PC-9 (cell line): ENCODE data around the gene ATP6V0D1. TPM values are rescaled to one million over a fixed set of nuclear protein-coding genes. Genes with fewer than 3 reads are reported as not detected.

Experiments used
- BruUV-seq: library from RNA; stranded (reverse); fragments of 400-500 nt; replicated peaks from 2 replicates; lab custom pipeline; 2021; lab: Mats Ljungman, UMichigan
- CTCF ChIA-PET: fragments of 300-600 bp; sonication (Branson Sonifier 250); formaldehyde crosslinking; loops from one replicate; lab custom pipeline; 2022; ENCODE audit warnings: antibody characterized with exemption; lab: Charles Lee
- POLR2A ChIA-PET: fragments of 300-600 bp; sonication (Branson Sonifier 250); formaldehyde crosslinking; loops from one replicate; lab custom pipeline; 2022; ENCODE audit warnings: antibody characterized with exemption; ENCODE audit not compliant: unreplicated experiment; lab: Charles Lee
- DNase-seq, 2 experiments: peaks; one replicate each; pipeline versions ENCODE4 v3.0.0 to v3.0.0-alpha.2; 2015 to 2022; ENCODE audit warnings: mixed read lengths in 1 of 2
- H2AFZ ChIP-seq: fragments of 200-600 bp; sonication (generic); 2 replicates; pipeline ENCODE4 v1.8.1; 2017; ENCODE audit warnings: antibody characterized with exemption
- H3F3A ChIP-seq: fragments of 200-600 bp; sonication (generic); 2 replicates; pipeline ENCODE4 v1.8.1; 2017; ENCODE audit warnings: antibody characterized with exemption, mild to moderate bottlenecking, low read depth; ENCODE audit not compliant: insufficient read depth
- H3K27ac ChIP-seq: fragments of 200-600 bp; sonication (generic); 2 replicates; pipeline ENCODE4 v1.6.1; 2016; ENCODE audit warnings: mixed run types
- H3K27me3 ChIP-seq: fragments of 200-600 bp; sonication (generic); 2 replicates; pipeline ENCODE4 v1.6.1; 2016; ENCODE audit warnings: low read depth, mixed run types; ENCODE audit not compliant: insufficient read depth
- H3K36me3 ChIP-seq: fragments of 200-600 bp; sonication (generic); 2 replicates; pipeline ENCODE4 v1.6.1; 2016; ENCODE audit warnings: low read depth, mixed run types
- H3K4me1 ChIP-seq: fragments of 200-600 bp; sonication (generic); replicated peaks from 2 replicates; pipeline ENCODE4 v1.6.1; 2016; ENCODE audit warnings: mixed run types; ENCODE audit not compliant: insufficient read depth
- H3K4me2 ChIP-seq: fragments of 200-600 bp; sonication (generic); 2 replicates; pipeline ENCODE4 v1.6.1; 2017; ENCODE audit warnings: mixed run types
- H3K4me3 ChIP-seq: fragments of 200-600 bp; sonication (generic); 2 replicates; pipeline ENCODE4 v1.6.1; 2016; ENCODE audit warnings: mixed run types
- H3K79me2 ChIP-seq: fragments of 200-600 bp; sonication (generic); 2 replicates; pipeline ENCODE4 v1.6.1; 2017; ENCODE audit warnings: low read depth, mixed run types
- H3K9me2 ChIP-seq: fragments of 200-600 bp; sonication (generic); 2 replicates; pipeline ENCODE4 v1.8.1; 2017; ENCODE audit warnings: mild to moderate bottlenecking; ENCODE audit not compliant: insufficient read depth
- H3K9me3 ChIP-seq: fragments of 200-600 bp; sonication (generic); 2 replicates; pipeline ENCODE4 v1.8.1; 2016; ENCODE audit warnings: low read depth; ENCODE audit not compliant: insufficient read depth
- H4K20me1 ChIP-seq: fragments of 200-600 bp; sonication (generic); 2 replicates; pipeline ENCODE4 v1.8.1; 2017; ENCODE audit not compliant: insufficient read depth
- CTCF ChIP-seq: fragments of 200-600 bp; sonication (generic); conservative IDR thresholded peaks from 2 replicates; pipeline ENCODE4 v1.6.1; 2017; ENCODE audit warnings: mixed run types, antibody characterized with exemption, mild to moderate bottlenecking, moderate library complexity
- EZH2 ChIP-seq: fragments of 200-600 bp; sonication (generic); IDR thresholded peaks from 2 replicates; pipeline ENCODE4 v1.8.0; 2017; ENCODE audit warnings: antibody characterized with exemption, low read depth
- intact Hi-C: fragments of 100-400 bp; cut with micrococcal nuclease; formaldehyde crosslinking; loops from one replicate; pipeline ENCODE4 v1.10.0; 2022; ENCODE audit not compliant: unreplicated experiment
- total RNA-seq: library from RNA; stranded (reverse); gene quantifications from 2 replicates; pipeline ENCODE4 v1.2.3, GENCODE V29; 2021

The ATP6V0D1 gene
- total RNA-seq, 1 experiment from 2014 or later: 61.0 TPM

- no peaks in the 10 kb centered on the region for H3K9me2 ChIP-seq
- peaks cover 52% of the 10 kb centered on the region for H3K4me1 ChIP-seq
- peak overlapping the region; percentile 27; the same call in 1 of the 2 replicates for H3K4me2 ChIP-seq
- ChIA-PET CTCF (interaction anchor here (0.5 to 0.6 kb wide), 2 partner anchors 16 to 100 kb away, joined by 3 to 4 read pairs; no protein-coding TSS in a partner anchor), POLR2A (interaction anchor here (0.5 to 0.6 kb wide), 2 partner anchors 21 to 1132 kb away, joined by 3 read pairs; no protein-coding TSS in a partner anchor)
- H3K4me3 ChIP-seq: no peak overlapping the region
- intact Hi-C loops: no loop called here
- H3K36me3 ChIP-seq: no peaks in the 10 kb centered on the region
- peak overlapping the region; percentile 11; the same call in 1 of the 2 replicates for H3K27ac ChIP-seq
- no peaks in the 10 kb centered on the region for H3K9me3 ChIP-seq
- H3K27me3 ChIP-seq: no peaks in the 10 kb centered on the region
- H3K79me2 ChIP-seq: peaks cover 17% of the 10 kb centered on the region
- no peak for TF ChIP-seq EZH2
- no peak for TF ChIP-seq CTCF
- no TSS peak for BruUV-seq
- no peak overlapping the region for H2AFZ ChIP-seq
- H4K20me1 ChIP-seq: peaks cover 3% of the 10 kb centered on the region; the same call in 1 of the 2 replicates
- peaks cover 49% of the 10 kb centered on the region for H3F3A ChIP-seq
- DNase-seq: peak in 1 of 2 experiments; percentile 39
Observed at GRCh38 chr16:67526149-67526791, 45.3 kb upstream of the ATP6V0D1 start.

DNA sequence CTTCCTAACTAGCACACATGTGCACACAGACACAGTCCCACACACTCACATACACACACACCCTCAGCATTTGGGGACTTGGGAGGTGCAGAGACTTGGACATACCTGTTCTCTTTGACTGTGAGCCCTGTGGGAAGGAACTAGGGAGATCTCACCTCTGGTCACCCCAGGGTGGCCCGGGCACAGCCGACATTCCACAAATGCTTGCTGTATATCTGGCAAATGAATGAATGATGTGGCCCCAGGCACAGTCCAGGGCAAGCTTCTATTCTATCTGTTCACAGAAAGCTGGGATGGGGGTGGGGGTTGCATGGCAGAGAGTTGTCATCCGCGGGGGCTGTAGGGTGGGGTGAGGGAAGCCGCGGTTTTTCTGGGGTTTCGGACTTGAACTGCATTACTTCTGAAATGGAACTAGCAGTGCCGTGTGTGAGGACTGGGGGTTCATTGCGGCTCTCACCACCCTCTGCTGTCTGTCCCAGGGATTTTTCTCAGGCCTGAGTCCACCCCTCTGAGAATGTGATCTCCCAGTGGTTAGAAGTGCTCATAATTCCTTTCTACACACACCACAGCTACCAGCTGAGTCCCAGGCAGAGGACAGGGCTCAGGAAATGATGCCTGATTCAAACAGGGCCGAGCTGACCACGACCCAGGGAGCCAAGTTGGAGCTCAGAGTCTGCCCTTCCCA is 44.4 kb upstream of the ATP6V0D1 start:
- TF ChIP-seq EZH2 (no peak), CTCF (peak; percentile 32; the same call in 1 of the 2 replicates)
- Histone ChIP-seq H3K4me2 (peak overlapping the region; percentile 27), H3K9me3 (no peaks in the 10 kb centered on the region), H2AFZ (no peak overlapping the region), H3K36me3 (no peaks in the 10 kb centered on the region), H3K27me3 (no peaks in the 10 kb centered on the region), H3K79me2 (peaks cover 7% of the 10 kb centered on the region), H3K4me1 (peaks cover 45% of the 10 kb centered on the region), H3K27ac (peak overlapping the region; percentile 11; the same call in 1 of the 2 replicates), H3K9me2 (no peaks in the 10 kb centered on the region), H3F3A (peaks cover 50% of the 10 kb centered on the region), H4K20me1 (no peaks in the 10 kb centered on the region), H3K4me3 (no peak overlapping the region)
- POLR2A ChIA-PET: no interaction called here
- DNase-seq: peak; percentile 77 to 84
- intact Hi-C loops: no loop called here
- BruUV-seq: no TSS peak
- CTCF ChIA-PET: interaction anchor here (0.6 kb wide), 1 partner anchor 17 kb away, joined by 3 read pairs; no protein-coding TSS in a partner anchor

DNA sequence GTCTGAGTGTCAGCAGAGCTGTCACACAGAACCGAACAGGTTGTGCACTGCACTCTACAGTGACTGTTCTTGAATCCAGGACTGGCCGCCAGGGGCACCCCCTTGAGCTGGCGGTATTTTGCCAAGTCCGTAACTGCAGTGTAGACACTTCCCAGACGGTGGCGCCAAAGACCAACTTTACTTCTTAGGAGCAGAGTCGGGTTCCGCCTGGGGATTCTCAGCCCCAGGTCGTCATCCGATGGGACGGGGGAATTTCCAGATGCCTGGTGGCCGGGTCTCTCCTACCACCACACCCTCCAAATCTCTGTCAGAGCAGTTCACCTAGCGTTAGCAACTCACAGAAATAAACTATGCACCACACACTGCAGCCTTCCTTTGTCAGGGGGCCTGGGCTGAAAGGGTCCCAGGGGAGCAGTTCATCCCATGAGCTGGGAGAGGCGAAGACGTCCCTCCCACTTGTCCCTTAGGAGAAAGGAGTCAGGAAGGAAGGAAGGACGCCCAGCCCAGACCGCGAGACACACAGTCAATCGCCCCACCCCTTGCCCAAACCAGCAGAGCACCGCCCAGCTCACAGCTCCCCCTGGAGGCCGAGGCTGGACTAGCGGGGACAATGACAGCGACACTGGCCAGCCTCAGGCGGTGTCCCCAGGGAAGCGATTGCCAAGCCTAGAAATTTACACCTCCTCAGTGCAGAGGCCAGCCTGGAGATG is 40.3 kb upstream of the ATP6V0D1 start:
- BruUV-seq: TSS peak; percentile 69
- TF ChIP-seq EZH2 (no peak), CTCF (peak; percentile 88)
- intact Hi-C loops: loop anchor here (1.0 to 5.0 kb wide), 8 partner anchors 26 to 807 kb away; partner anchors contain the start of genes ACD, CTCF, PARD6A and RANBP10
- peak overlapping the region; percentile 70 for H3K27ac ChIP-seq
- H3K27me3 ChIP-seq: no peaks in the 10 kb centered on the region
- H3K9me3 ChIP-seq: no peaks in the 10 kb centered on the region
- H4K20me1 ChIP-seq: no peaks in the 10 kb centered on the region
- H2AFZ ChIP-seq: peak overlapping the region; percentile 87
- H3K36me3 ChIP-seq: no peaks in the 10 kb centered on the region
- peaks cover 26% of the 10 kb centered on the region for H3F3A ChIP-seq
- no peaks in the 10 kb centered on the region for H3K9me2 ChIP-seq
- peaks cover 22% of the 10 kb centered on the region for H3K4me1 ChIP-seq
- peak; percentile 82 to 96 for DNase-seq
- peak overlapping the region; percentile 86 for H3K4me2 ChIP-seq
- CTCF ChIA-PET: interaction anchor here (0.6 to 1.3 kb wide), 16 partner anchors 11 to 653 kb away, joined by 3 to 17 read pairs (median 5); partner anchors contain the start of genes ACD, ATP6V0D1, CARMIL2 and CTCF
- POLR2A ChIA-PET: interaction anchor here (0.5 to 0.7 kb wide), 5 partner anchors 107 to 807 kb away, joined by 3 to 6 read pairs (median 6); partner anchors contain the start of gene ACD
- no peaks in the 10 kb centered on the region for H3K79me2 ChIP-seq
- peak overlapping the region; percentile 54; the same call in 1 of the 2 replicates for H3K4me3 ChIP-seq
